HEK293 (cell line): ENCODE data around the gene CELA1.
"Not testable (repeated sequence)": the region's sequence is repeated elsewhere in the genome, so short reads cannot be mapped to it uniquely, and the experiment has no call there.

Experiments used
- CTCF ChIA-PET: fragments of 350-600 bp; formaldehyde crosslinking; extraction: SDS; loops from one replicate; lab custom pipeline; 2021; ENCODE audit warnings: antibody characterized with exemption; lab: Yijun Ruan, JAX
- POLR2A ChIA-PET: fragments of 300-600 bp; formaldehyde crosslinking; extraction: SDS; loops from one replicate; lab custom pipeline; 2020; ENCODE audit warnings: antibody characterized with exemption, inconsistent platforms; lab: Yijun Ruan, JAX
- H3K27ac ChIP-seq: fragments of 200-500 bp; sonication (Bioruptor generic); 2 replicates; pipeline ENCODE4 v1.5.1; 2014; ENCODE audit warnings: low read depth, low read length, control low read depth, inconsistent platforms; ENCODE audit errors: extremely low read depth
- H3K36me3 ChIP-seq, 2 experiments: fragments of 200-500 bp in 1 of 2; sonication (Bioruptor generic) in 1 of 2; 1 replicate in 1 of 2; 2 replicates in 1 of 2; pipeline ENCODE4 v1.5.1; 2014 to 2017; ENCODE audit warnings: inconsistent platforms in 2 of 2, low read length in 2 of 2; ENCODE audit not compliant: control insufficient read depth in 2 of 2, insufficient read depth in 1 of 2
- H3K4me1 ChIP-seq: fragments of 200-500 bp; sonication (Bioruptor generic); 2 replicates; pipeline ENCODE4 v1.5.1; 2014; ENCODE audit warnings: mild to moderate bottlenecking, low read length, inconsistent platforms; ENCODE audit not compliant: control insufficient read depth, insufficient read depth
- H3K4me3 ChIP-seq: 2 replicates; pipeline ENCODE4 v1.5.1; 2011; ENCODE audit warnings: low read depth, mild to moderate bottlenecking, control low read depth, low read length, moderate library complexity
- H3K9me3 ChIP-seq: fragments of 200-500 bp; sonication (Bioruptor generic); 2 replicates; pipeline ENCODE4 v1.5.1; 2014; ENCODE audit warnings: low read depth, low read length, inconsistent platforms; ENCODE audit not compliant: control insufficient read depth, insufficient read depth
- EGR2 ChIP-seq: fragments of 450-650 bp; formaldehyde crosslinking; IDR thresholded peaks from 2 replicates; pipeline ENCODE4 v1.5.1; 2016; ENCODE audit warnings: low read depth, missing biosample characterization, missing genetic modification characterization
- ELK4 ChIP-seq: IDR thresholded peaks from 2 replicates; pipeline ENCODE4 v1.6.1; 2011; ENCODE audit warnings: mild to moderate bottlenecking, low read depth, low read length, borderline replicate concordance
- GFI1B ChIP-seq: fragments of 450-650 bp; formaldehyde crosslinking; IDR thresholded peaks from 2 replicates; pipeline ENCODE4 v1.5.1; 2016; ENCODE audit warnings: missing biosample characterization, missing genetic modification characterization
- GLIS1 ChIP-seq: fragments of 450-650 bp; formaldehyde crosslinking; IDR thresholded peaks from 2 replicates; pipeline ENCODE4 v1.5.1; 2016; ENCODE audit warnings: missing biosample characterization, missing genetic modification characterization
- PRDM4 ChIP-seq: fragments of 450-650 bp; formaldehyde crosslinking; IDR thresholded peaks from 2 replicates; pipeline ENCODE4 v1.5.1; 2017; ENCODE audit warnings: missing biosample characterization, missing genetic modification characterization
- YY1 ChIP-seq: fragments of 450-650 bp; formaldehyde crosslinking; IDR thresholded peaks from 2 replicates; pipeline ENCODE4 v1.5.1; 2018; ENCODE audit warnings: missing biosample characterization, missing genetic modification characterization
- YY2 ChIP-seq: fragments of 450-650 bp; formaldehyde crosslinking; IDR thresholded peaks from 2 replicates; pipeline ENCODE4 v1.5.1; 2016; ENCODE audit warnings: missing biosample characterization, missing genetic modification characterization
- ZFHX2 ChIP-seq: fragments of 450-650 bp; formaldehyde crosslinking; conservative IDR thresholded peaks from 2 replicates; pipeline ENCODE4 v1.5.1; 2016; ENCODE audit warnings: missing biosample characterization, missing genetic modification characterization
- ZIC2 ChIP-seq: fragments of 450-650 bp; formaldehyde crosslinking; IDR thresholded peaks from 2 replicates; pipeline ENCODE4 v1.5.1; 2016; ENCODE audit warnings: missing biosample characterization, missing genetic modification characterization
- ZNF114 ChIP-seq: fragments of 450-650 bp; formaldehyde crosslinking; IDR thresholded peaks from 2 replicates; pipeline ENCODE4 v1.5.0; 2017; ENCODE audit warnings: missing biosample characterization, missing genetic modification characterization
- ZNF121 ChIP-seq: fragments of 450-650 bp; formaldehyde crosslinking; IDR thresholded peaks from 2 replicates; pipeline ENCODE4 v1.5.1; 2016; ENCODE audit warnings: missing biosample characterization, missing genetic modification characterization
- ZNF501 ChIP-seq: fragments of 450-650 bp; formaldehyde crosslinking; IDR thresholded peaks from 2 replicates; pipeline ENCODE4 v1.5.1; 2016; ENCODE audit warnings: missing biosample characterization, missing genetic modification characterization
- ZNF560 ChIP-seq: fragments of 450-650 bp; formaldehyde crosslinking; IDR thresholded peaks from 2 replicates; pipeline ENCODE4 v1.5.1; 2017; ENCODE audit warnings: missing biosample characterization, missing genetic modification characterization, borderline replicate concordance
- TF ChIP-seq, protein P1 (sequence below): fragments of 450-650 bp; formaldehyde crosslinking; IDR thresholded peaks from 2 replicates; pipeline ENCODE4 v1.5.1; 2017; ENCODE audit warnings: missing biosample characterization, missing genetic modification characterization
- TF ChIP-seq, protein P2 (sequence below): fragments of 450-650 bp; formaldehyde crosslinking; IDR thresholded peaks from 2 replicates; pipeline ENCODE4 v1.5.1; 2017; ENCODE audit warnings: missing biosample characterization, missing genetic modification characterization
- TF ChIP-seq, protein P3 (sequence below): fragments of 450-650 bp; formaldehyde crosslinking; IDR thresholded peaks from 2 replicates; pipeline ENCODE4 v1.5.1; 2016; ENCODE audit warnings: missing biosample characterization, missing genetic modification characterization
- TF ChIP-seq, protein P4 (sequence below): fragments of 450-650 bp; IDR thresholded peaks from 2 replicates; pipeline ENCODE4 v1.5.1; 2018; ENCODE audit warnings: missing biosample characterization, missing genetic modification characterization

CELA1 gene

DNA sequence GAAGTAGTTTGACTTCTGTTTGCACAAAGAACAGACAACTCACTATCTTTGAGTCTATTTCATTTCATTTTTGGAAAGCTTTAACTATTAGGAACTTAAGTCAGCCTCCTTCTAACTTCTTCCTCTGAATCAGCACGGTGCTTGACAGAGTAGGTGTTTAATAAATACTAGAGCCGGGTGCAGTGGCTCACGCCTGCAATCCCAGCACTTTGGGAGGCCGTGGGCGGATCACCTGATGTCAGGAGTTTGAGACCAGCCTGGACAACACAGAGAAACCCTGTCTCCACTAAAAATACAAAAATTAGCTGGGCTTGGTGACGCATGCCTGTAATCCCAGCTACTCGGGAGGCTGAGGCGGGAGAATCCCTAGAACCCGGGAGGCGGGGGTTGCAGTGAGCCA lies 45.7 kb downstream of the CELA1 start:
- H3K4me1 ChIP-seq, H3K36me3 ChIP-seq, H3K4me3 ChIP-seq, H3K27ac ChIP-seq, H3K9me3 ChIP-seq, POLR2A ChIA-PET: not testable (repeated sequence)
- peak; percentile 78 for TF ChIP-seq EGR2 (tag by site-specific recombination)
- peak; percentile 63; the same call in 1 of the 2 replicates for TF ChIP-seq ZNF121 (tag by site-specific recombination)
- peak; percentile 84 for TF ChIP-seq ZFHX2 (tag by site-specific recombination)
- CTCF ChIA-PET = interaction anchor here (0.7 kb wide), 1 partner anchor 15 kb away, joined by 3 read pairs; no protein-coding TSS in a partner anchor

DNA sequence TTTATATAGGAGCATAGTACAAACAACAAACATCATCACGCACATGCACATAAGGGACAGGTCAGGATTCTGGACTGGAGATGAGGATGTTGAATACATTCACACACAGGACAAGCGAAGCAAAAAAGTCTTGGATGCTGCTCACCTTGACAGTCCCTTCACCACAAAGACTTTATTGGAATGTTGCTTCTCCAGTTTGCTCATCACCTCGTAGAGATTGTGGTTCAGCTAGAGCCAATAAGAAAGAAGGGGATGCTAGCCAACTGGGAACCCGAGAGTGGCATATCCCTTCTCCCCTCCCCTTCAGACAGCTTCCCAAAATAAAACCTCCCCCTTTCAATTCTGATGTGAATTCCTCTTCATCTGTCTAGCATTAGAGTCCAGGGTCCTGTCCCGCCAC lies 50.8 kb downstream of the CELA1 start:
- Histone ChIP-seq H3K27ac (no peak overlapping the region), H3K4me1 (no peaks in the 10 kb centered on the region), H3K4me3 (no peak overlapping the region), H3K9me3 (no peaks in the 10 kb centered on the region), H3K36me3 (no peaks in the 10 kb centered on the region)
- ChIA-PET POLR2A (interaction anchor here (0.7 kb wide), 1 partner anchor 8 kb away, joined by 3 read pairs; no protein-coding TSS in a partner anchor), CTCF (interaction anchor here (1.4 kb wide), 1 partner anchor 46 kb away, joined by 6 read pairs; no protein-coding TSS in a partner anchor)
- no peak for TF ChIP-seq GFI1B (tag by site-specific recombination)
- TF ChIP-seq, protein P1, sequence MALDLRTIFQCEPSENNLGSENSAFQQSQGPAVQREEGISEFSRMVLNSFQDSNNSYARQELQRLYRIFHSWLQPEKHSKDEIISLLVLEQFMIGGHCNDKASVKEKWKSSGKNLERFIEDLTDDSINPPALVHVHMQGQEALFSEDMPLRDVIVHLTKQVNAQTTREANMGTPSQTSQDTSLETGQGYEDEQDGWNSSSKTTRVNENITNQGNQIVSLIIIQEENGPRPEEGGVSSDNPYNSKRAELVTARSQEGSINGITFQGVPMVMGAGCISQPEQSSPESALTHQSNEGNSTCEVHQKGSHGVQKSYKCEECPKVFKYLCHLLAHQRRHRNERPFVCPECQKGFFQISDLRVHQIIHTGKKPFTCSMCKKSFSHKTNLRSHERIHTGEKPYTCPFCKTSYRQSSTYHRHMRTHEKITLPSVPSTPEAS (tag by site-specific recombination) = no peak

DNA sequence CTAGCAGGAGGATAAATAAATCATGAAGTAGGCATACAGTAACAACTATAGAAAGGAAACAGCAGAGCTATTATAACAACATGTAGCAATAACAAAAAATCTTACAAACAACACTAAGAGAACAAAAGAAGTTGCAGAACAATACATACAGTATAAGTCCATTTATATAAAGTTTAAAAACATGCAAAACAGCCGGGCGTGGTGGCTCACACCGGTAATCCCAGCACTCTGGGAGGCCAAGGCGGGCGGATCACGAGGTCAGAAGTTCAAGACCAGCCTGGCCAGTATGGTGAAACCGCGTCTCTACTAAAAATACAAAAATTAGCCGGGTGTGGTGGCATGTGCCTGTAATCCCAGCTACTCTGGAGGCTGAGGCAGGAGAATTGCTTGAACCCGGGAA lies 52.4 kb downstream of the CELA1 start:
- POLR2A ChIA-PET, H3K4me3 ChIP-seq, H3K36me3 ChIP-seq, H3K9me3 ChIP-seq, H3K27ac ChIP-seq, H3K4me1 ChIP-seq: not testable (repeated sequence)
- CTCF ChIA-PET = interaction anchor here (0.6 to 0.7 kb wide), 3 partner anchors 27 to 185 kb away, joined by 3 to 4 read pairs (median 3); no protein-coding TSS in a partner anchor

- Histone ChIP-seq H3K4me1 (no peaks in the 10 kb centered on the region), H3K9me3 (no peaks in the 10 kb centered on the region), H3K4me3 (no peak overlapping the region), H3K27ac (no peak overlapping the region), H3K36me3 (no peaks in the 10 kb centered on the region)
- ChIA-PET POLR2A (no interaction called here), CTCF (interaction anchor here (0.6 to 0.7 kb wide), 4 partner anchors 28 to 188 kb away, joined by 3 to 4 read pairs (median 3); no protein-coding TSS in a partner anchor)
- TF ChIP-seq ZNF114 (tag by site-specific recombination) = no peak
- no peak for TF ChIP-seq ELK4
- no peak for TF ChIP-seq ZNF560 (tag by site-specific recombination)
- TF ChIP-seq GLIS1 = no peak
- no peak for TF ChIP-seq YY1 (tag by site-specific recombination)
- no peak for TF ChIP-seq YY2 (tag by site-specific recombination)
- TF ChIP-seq, protein P2, sequence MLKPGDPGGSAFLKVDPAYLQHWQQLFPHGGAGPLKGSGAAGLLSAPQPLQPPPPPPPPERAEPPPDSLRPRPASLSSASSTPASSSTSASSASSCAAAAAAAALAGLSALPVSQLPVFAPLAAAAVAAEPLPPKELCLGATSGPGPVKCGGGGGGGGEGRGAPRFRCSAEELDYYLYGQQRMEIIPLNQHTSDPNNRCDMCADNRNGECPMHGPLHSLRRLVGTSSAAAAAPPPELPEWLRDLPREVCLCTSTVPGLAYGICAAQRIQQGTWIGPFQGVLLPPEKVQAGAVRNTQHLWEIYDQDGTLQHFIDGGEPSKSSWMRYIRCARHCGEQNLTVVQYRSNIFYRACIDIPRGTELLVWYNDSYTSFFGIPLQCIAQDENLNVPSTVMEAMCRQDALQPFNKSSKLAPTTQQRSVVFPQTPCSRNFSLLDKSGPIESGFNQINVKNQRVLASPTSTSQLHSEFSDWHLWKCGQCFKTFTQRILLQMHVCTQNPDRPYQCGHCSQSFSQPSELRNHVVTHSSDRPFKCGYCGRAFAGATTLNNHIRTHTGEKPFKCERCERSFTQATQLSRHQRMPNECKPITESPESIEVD = no peak
- TF ChIP-seq ZNF501 (tag by site-specific recombination) = no peak
- TF ChIP-seq, protein P3, sequence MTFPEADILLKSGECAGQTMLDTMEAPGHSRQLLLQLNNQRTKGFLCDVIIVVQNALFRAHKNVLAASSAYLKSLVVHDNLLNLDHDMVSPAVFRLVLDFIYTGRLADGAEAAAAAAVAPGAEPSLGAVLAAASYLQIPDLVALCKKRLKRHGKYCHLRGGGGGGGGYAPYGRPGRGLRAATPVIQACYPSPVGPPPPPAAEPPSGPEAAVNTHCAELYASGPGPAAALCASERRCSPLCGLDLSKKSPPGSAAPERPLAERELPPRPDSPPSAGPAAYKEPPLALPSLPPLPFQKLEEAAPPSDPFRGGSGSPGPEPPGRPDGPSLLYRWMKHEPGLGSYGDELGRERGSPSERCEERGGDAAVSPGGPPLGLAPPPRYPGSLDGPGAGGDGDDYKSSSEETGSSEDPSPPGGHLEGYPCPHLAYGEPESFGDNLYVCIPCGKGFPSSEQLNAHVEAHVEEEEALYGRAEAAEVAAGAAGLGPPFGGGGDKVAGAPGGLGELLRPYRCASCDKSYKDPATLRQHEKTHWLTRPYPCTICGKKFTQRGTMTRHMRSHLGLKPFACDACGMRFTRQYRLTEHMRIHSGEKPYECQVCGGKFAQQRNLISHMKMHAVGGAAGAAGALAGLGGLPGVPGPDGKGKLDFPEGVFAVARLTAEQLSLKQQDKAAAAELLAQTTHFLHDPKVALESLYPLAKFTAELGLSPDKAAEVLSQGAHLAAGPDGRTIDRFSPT = no peak
- TF ChIP-seq, protein P4, sequence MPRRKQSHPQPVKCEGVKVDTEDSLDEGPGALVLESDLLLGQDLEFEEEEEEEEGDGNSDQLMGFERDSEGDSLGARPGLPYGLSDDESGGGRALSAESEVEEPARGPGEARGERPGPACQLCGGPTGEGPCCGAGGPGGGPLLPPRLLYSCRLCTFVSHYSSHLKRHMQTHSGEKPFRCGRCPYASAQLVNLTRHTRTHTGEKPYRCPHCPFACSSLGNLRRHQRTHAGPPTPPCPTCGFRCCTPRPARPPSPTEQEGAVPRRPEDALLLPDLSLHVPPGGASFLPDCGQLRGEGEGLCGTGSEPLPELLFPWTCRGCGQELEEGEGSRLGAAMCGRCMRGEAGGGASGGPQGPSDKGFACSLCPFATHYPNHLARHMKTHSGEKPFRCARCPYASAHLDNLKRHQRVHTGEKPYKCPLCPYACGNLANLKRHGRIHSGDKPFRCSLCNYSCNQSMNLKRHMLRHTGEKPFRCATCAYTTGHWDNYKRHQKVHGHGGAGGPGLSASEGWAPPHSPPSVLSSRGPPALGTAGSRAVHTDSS (tag by site-specific recombination) = no peak
- TF ChIP-seq PRDM4 = no peak
- no peak for TF ChIP-seq ZIC2
These were observed 52.8 kb downstream of the CELA1 start for GRCh38 chr12:51293696-51294095.
